Activated CD4-positive, alpha-beta memory T cell treated with anti-CD3 and anti-CD28 coated beads, Interleukin-2, amount 10 ng/mL, durations not matched to agents 7 days and 5 days (primary cell): Measurements from ENCODE around the gene NAP1L4. TPM values are rescaled to one million over a fixed set of nuclear protein-coding genes. Genes with fewer than 3 reads are reported as not detected.

Experiments
- total RNA-seq, 2 experiments: library from RNA; stranded (reverse); gene quantifications; one replicate each; pipeline ENCODE4 v1.2.3, GENCODE V29; 2021

The NAP1L4 gene
- total RNA-seq, 2 experiments from 2014 or later, result 299 to 314 TPM

Other genes starting within 250 kb of the NAP1L4 start
- under 1 TPM; 0.55 to 0.60 TPM for gene CDKN1C, start 106.6 kb downstream of the NAP1L4 start, total RNA-seq
- 1 to 10 TPM; 3.7 to 5.0 TPM for gene PHLDA2, start 62.9 kb downstream of the NAP1L4 start, total RNA-seq
- 100 to 1,000 TPM; 106 to 121 TPM for gene CARS1, start 65.1 kb upstream of the NAP1L4 start, total RNA-seq
- gene OSBPL5, start 173.0 kb upstream of the NAP1L4 start, total RNA-seq, result 1 to 10 TPM; 1.6 to 1.7 TPM
- not detected for gene MRGPRG, start 226.5 kb upstream of the NAP1L4 start, total RNA-seq
- gene MRGPRE, start 240.1 kb upstream of the NAP1L4 start, total RNA-seq, result not detected